Right lobe of liver (tissue), 6 donors: Measurements from ENCODE around the gene TPST1. TPM values are rescaled to one million over a fixed set of nuclear protein-coding genes. Genes with fewer than 3 reads are reported as not detected.

Source experiments
- ATAC-seq, 4 donors: fragments of 200-7000 bp; cut with Tn5 transposase; one replicate each; pipeline ENCODE4 v1.9.1; 2020; ENCODE audit warnings: mild to moderate bottlenecking in 4 of 4, moderate library complexity in 4 of 4
- DNase-seq, 3 donors: peaks; one replicate each; pipeline ENCODE4 v3.0.0-alpha.2; 2020
- H3K27ac ChIP-seq, 3 donors: fragments of 200-600 bp; one replicate each; pipeline ENCODE4 v1.8.0; 2022
- H3K27me3 ChIP-seq, 2 donors: fragments of 200-600 bp; one replicate each; pipeline ENCODE4 v1.8.0; 2022
- H3K36me3 ChIP-seq, 4 donors: fragments of 200-600 bp; sonication (generic) in 1 of 4; one replicate each; pipeline versions ENCODE4 v1.5.1 to v1.8.0; 2017 to 2022; ENCODE audit warnings: control low read depth in 1 of 4
- H3K4me1 ChIP-seq, 4 donors: fragments of 200-600 bp; sonication (generic) in 1 of 4; one replicate each; pipeline versions ENCODE4 v1.5.1 to v1.8.0; 2017 to 2022; ENCODE audit warnings: control low read depth in 1 of 4
- H3K4me3 ChIP-seq, 3 donors: fragments of 200-600 bp; one replicate each; pipeline ENCODE4 v1.8.0; 2022
- H3K9me3 ChIP-seq, 4 donors: fragments of 200-600 bp; sonication (generic) in 1 of 4; one replicate each; pipeline versions ENCODE4 v1.5.1 to v1.8.0; 2017 to 2022; ENCODE audit warnings: control low read depth in 1 of 4
- POLR2A ChIP-seq: fragments of 450-650 bp; IDR thresholded peaks from one replicate; pipeline ENCODE4 v1.6.1; 2017; ENCODE audit warnings: antibody characterized with exemption, mild to moderate bottlenecking
- WGBS: methylation state at CpG from one replicate; pipeline ENCODE4 v1.1.6; 2018; ENCODE audit warnings: low coverage, low lambda C conversion rate; ENCODE audit not compliant: insufficient coverage; ENCODE audit errors: missing lambda C conversion rate; 5-methylcytosine and 5-hydroxymethylcytosine counted together
- intact Hi-C, 2 donors: fragments of 100-400 bp; cut with DNase I; formaldehyde crosslinking; loops; one replicate each; pipeline versions ENCODE4 v1.11.2 to v1.14.1; 2022
- total RNA-seq, 6 experiments: library from RNA; depleted of rRNA in 2 of 6; stranded (reverse); fragments of >200 nt in 2 of 6; fragmentation: NEBNext Ultra II Directional in 3 of 6; extraction: Animal tissue kit (Norgen Biotek cat#: 25700) in 3 of 6; gene quantifications; one replicate each; pipeline versions ENCODE4 v1.1.0 to v1.2.4, GENCODE V29; 2016 to 2023
- TF ChIP-seq, protein P1 (sequence below), 4 donors: fragments of 200-600 bp in 3 of 4; fragments of 450-650 bp in 1 of 4; IDR thresholded peaks; one replicate each; pipeline versions ENCODE4 v1.5.1 to v1.8.0; 2016 to 2022; ENCODE audit warnings: antibody characterized with exemption in 4 of 4, mild to moderate bottlenecking in 2 of 4
- donor health status: DM: no; HTN: yes; CAD: no.
- donor health status: DM: no; HTN: no; CAD: no.
- donor health status: DM: no; HTN: no; CAD: no.
- donor health status: DM: no; HTN: yes; CAD: no.
- donor health status: DM: no; HTN: yes; CAD: no.

TPST1 gene
- total RNA-seq, 6 experiments from 2014 or later, result 18.0 to 40.5 (median 26.3) TPM

DNA sequence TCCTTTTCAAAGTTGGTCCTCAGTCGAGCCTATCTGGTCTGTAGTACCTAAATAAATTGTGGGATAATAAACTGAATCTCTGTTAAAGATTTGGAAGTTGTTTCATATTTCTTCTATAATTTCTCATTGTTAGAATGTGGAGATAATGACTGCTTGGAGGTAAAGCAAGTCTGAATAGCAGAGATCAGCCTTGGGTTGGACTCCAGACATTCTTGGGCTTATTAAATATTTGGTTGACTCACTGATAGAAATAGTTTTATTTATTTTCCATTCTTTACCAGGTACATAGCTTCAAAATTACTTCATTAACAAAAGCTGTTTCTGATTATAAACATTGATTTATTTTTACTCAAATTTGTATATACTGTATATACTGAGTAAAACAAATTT, 34.3 kb downstream of the TPST1 start:
- Histone ChIP-seq H3K4me1 (peaks cover 0 to 13% (median 3%) of the 10 kb centered on the region in 4 donors), H3K27me3 (no peaks in the 10 kb centered on the region), H3K4me3 (no peak overlapping the region), H3K27ac (no peak overlapping the region), H3K9me3 (no peaks in the 10 kb centered on the region), H3K36me3 (no peaks in the 10 kb centered on the region)
- no peak for TF ChIP-seq POLR2A
- TF ChIP-seq, protein P1, sequence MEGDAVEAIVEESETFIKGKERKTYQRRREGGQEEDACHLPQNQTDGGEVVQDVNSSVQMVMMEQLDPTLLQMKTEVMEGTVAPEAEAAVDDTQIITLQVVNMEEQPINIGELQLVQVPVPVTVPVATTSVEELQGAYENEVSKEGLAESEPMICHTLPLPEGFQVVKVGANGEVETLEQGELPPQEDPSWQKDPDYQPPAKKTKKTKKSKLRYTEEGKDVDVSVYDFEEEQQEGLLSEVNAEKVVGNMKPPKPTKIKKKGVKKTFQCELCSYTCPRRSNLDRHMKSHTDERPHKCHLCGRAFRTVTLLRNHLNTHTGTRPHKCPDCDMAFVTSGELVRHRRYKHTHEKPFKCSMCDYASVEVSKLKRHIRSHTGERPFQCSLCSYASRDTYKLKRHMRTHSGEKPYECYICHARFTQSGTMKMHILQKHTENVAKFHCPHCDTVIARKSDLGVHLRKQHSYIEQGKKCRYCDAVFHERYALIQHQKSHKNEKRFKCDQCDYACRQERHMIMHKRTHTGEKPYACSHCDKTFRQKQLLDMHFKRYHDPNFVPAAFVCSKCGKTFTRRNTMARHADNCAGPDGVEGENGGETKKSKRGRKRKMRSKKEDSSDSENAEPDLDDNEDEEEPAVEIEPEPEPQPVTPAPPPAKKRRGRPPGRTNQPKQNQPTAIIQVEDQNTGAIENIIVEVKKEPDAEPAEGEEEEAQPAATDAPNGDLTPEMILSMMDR (IDR thresholded peaks at IDR 0.05), result no peak
- intact Hi-C loops, result no loop called here
- ATAC-seq (no peak), DNase-seq (no peak)
- 73% methylated on average over 1 of the region's 1 CpG for WGBS

DNA sequence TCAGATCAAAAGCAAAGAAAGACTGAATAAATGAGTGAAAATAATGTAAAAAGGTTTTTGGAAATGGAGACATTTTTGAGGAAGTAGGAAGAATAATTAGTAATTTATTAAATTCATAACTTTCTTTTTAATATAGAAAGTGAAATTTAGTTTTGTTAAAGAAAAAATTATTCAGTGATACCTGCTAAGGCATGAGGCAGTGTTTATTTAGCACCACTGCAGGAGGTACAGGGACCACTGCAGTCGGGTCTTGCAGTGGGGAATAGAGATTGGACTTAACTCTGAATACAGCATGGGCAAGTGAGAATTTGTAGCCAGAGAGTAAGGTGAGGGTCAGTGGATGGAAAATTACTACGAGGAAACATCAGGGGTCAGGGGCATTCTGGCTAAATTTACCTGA, 39.9 kb downstream of the TPST1 start:
- 58% methylated on average over 2 of the region's 2 CpGs for WGBS
- TF ChIP-seq, protein P1 (IDR thresholded peaks at IDR 0.05), result no peak
- TF ChIP-seq POLR2A, result no peak
- H3K9me3 ChIP-seq, result no peaks in the 10 kb centered on the region
- H3K4me3 ChIP-seq, result no peak overlapping the region
- intact Hi-C loops, result no loop called here
- peaks cover 0 to 7% (median 0%) of the 10 kb centered on the region in 4 donors for H3K4me1 ChIP-seq
- no peaks in the 10 kb centered on the region for H3K36me3 ChIP-seq
- H3K27ac ChIP-seq, result no peak overlapping the region
- DNase-seq (no peak), ATAC-seq (no peak)
- H3K27me3 ChIP-seq, result no peaks in the 10 kb centered on the region

DNA sequence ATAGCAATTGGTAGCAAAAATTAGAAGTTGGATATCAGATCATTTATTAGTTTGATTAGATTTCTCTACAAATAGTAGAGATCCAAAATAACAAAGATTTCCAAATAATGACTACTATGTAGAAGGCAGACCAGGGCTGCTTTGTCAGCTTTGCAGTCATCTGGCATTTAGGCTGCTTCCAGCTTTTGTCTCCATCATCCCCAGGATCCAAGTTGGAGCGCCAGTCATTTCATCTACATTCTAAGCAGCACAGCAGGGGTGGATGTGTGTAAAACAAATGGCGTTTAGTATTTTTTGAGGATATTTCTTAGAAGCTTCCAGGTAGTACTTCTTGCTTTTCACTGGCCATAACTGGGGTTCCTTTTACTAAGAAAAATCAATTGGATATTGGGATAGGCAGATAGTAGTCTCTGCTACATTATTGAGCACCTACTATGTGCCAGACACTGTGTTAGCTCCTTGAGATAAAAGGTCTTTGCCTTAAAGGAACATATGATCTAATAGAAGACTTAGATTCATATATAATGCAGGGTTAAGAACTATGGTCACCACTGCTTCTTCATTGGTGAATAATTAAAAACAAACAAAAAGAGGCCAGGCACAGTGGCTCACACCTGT, 41.5 kb downstream of the TPST1 start:
- no peaks in the 10 kb centered on the region for H3K36me3 ChIP-seq
- no peak overlapping the region for H3K27ac ChIP-seq
- intact Hi-C loops, result no loop called here
- H3K4me3 ChIP-seq, result no peak overlapping the region
- no peak for TF ChIP-seq POLR2A
- TF ChIP-seq, protein P1 (IDR thresholded peaks at IDR 0.05), result no peak
- H3K27me3 ChIP-seq, result no peaks in the 10 kb centered on the region
- no peak for ATAC-seq
- whole genome bisulfite sequencing, result 83% methylated on average over 2 of the region's 2 CpGs
- H3K9me3 ChIP-seq, result no peaks in the 10 kb centered on the region
- DNase-seq, result no peak
- H3K4me1 ChIP-seq, result peaks cover 0 to 7% (median 0%) of the 10 kb centered on the region in 4 donors

DNA sequence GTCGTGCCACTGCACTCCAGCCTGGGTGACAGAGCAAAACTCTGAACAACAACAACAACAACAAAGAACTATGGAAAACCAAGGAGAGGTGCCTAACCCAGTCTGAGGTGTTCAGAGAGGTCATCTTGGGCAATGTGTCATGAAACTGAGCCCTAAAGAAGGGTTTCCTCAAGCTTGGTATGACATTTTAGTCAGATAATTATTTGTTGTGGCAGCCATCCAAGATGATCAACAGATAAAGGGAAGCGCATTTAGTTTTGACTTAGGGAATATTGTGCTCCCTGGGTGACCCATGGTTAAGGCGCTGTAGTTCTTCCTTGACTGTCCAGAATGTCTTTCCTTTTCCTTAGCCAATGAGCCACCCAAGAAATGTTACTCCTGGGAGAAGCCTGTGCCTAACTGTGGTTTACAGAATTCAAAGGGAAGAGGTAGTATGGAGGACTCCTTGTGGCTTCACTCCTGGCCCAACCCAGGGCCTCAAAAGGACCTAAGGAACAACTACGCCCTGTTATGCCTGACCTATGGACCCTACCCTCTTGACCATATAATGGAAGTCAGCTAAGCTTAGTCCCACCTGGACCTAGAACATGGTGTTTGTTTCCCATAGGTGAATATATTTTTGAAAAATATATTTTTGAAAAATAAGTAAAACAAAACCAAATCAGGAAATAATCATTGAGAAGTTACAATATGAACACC, 42.4 kb downstream of the TPST1 start:
- intact Hi-C loops, result no loop called here
- no peaks in the 10 kb centered on the region for H3K9me3 ChIP-seq
- no peak overlapping the region for H3K4me3 ChIP-seq
- TF ChIP-seq, protein P1 (IDR thresholded peaks at IDR 0.05), result no peak
- no peak for TF ChIP-seq POLR2A
- DNase-seq, result no peak
- no peaks in the 10 kb centered on the region for H3K36me3 ChIP-seq
- peak; percentile 32 to 75 (median 69) for ATAC-seq
- peak overlapping the region in 1 of 3 donors; percentile 0 for H3K27ac ChIP-seq
- 67% methylated on average over 3 of the region's 4 CpGs for WGBS
- peaks cover 0 to 7% (median 0%) of the 10 kb centered on the region in 4 donors for H3K4me1 ChIP-seq
- H3K27me3 ChIP-seq, result no peaks in the 10 kb centered on the region
